DMS 273 (cell line): ENCODE measurements around the gene ZNF841.
A peak's percentile ranks its signal among the peaks of the same experiment; 100 is the strongest.
"Not testable (repeated sequence)": the region's sequence is repeated elsewhere in the genome, so short reads cannot be mapped to it uniquely, and the experiment has no call there.

Experiments used
- DNase-seq: peaks from one replicate; lab custom pipeline; 2025; ENCODE audit not compliant: unreplicated experiment; lab: John Stamatoyannopoulos, UW

ZNF841 gene

DNA sequence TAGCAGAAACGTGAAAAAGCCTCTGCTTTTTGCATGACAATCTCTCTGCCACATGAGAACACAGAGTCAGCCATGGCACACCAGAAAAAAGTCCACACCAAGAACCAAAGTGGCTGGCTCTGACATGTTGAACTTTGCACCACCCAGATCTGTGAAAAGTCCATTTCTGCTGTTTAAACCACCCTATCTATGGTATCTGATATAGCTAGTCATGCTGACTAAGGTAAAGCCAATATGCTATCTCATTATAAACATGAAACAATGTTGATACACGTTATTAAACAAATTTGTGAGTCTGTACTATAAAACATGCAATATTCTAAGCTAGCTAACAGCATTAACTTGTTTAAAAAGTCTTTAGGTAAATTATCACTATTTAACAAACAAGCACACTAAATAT is 25.9 kb downstream of the ZNF841 start:
- DNase-seq = no peak

DNA sequence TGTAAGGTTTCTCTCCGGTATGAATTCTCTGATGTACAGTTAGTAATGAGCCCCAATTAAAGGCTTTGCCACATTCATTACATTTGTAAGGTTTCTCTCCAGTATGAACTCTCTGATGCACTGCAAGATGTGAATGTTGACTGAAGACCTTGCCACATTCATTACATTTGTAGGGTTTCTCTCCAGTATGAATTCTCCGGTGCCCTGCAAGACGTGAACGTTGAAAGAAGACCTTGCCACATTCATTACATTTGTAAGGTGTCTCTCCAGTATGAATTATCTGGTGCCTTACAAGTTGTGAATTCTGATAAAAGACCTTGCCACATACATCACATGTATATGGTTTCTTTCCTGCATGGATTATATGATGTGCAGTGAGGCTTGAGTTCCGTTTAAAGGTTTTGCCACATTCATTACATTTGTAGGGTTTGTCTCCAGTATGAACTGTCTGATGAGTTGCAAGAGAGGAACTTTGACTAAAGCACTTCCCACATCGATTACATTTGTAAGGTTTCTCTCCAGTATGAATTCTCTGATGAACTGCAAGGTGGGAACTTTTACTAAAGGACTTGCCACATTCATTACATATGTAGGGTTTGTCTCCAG is 29.2 kb downstream of the ZNF841 start:
- no peak for DNase-seq

DNA sequence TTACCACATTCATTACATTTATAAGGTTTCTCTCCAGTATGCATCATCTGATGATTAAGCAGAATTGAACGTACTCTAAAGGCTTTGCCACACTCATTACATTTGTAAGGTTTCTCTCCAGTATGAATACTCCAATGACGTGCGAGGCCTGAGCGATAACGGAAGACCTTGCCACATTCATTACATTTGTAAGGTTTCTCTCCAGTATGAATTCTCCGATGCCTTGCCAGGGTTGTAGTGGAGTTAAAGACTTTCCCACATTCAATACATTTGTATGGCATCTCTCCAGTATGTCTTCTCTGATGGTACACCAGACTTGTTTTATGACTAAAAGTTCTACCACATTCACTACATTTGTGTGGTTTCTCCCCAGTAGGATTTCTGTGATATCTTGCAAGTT is 30.2 kb downstream of the ZNF841 start:
- no peak for DNase-seq

DNA sequence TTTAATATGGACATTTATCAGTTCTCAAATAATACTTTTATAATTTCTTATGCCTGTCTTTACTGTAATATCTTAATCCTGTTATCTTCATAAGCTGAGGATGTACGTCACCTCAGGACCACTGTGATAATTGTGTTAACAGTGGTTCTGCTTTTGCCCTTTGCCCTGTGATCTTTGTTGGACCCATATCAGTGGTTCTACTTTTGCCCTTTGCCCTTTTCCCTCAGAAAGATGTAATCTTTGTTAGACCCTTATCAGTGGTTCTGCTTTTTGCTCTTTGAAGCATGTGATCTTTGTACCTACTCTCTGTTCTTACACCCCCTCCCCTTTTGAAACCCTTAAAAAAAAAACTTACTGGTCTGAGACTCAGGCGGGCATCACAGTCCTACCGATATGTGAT is 39.1 kb downstream of the ZNF841 start:
- DNase-seq = not testable (repeated sequence)

DNA sequence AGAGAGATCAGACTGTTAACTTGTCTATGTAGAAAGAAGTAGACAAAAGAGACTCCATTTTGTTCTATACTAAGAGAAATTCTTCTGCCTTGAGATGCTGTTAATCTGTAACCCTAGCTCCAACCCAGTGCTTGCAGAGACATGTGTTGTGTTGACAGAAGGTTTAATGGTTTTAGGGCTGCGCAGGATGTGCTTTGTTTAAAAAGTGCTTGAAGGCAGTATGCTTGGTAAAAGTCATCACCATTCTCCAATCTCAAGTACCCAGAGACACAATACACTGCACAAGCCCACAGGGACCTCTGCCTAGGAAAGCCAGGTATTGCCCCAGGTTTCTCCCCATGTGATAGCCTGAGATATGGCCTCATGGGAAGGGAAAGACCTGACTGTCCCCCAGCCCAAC is 43.8 kb downstream of the ZNF841 start:
- not testable (repeated sequence) for DNase-seq

DNA sequence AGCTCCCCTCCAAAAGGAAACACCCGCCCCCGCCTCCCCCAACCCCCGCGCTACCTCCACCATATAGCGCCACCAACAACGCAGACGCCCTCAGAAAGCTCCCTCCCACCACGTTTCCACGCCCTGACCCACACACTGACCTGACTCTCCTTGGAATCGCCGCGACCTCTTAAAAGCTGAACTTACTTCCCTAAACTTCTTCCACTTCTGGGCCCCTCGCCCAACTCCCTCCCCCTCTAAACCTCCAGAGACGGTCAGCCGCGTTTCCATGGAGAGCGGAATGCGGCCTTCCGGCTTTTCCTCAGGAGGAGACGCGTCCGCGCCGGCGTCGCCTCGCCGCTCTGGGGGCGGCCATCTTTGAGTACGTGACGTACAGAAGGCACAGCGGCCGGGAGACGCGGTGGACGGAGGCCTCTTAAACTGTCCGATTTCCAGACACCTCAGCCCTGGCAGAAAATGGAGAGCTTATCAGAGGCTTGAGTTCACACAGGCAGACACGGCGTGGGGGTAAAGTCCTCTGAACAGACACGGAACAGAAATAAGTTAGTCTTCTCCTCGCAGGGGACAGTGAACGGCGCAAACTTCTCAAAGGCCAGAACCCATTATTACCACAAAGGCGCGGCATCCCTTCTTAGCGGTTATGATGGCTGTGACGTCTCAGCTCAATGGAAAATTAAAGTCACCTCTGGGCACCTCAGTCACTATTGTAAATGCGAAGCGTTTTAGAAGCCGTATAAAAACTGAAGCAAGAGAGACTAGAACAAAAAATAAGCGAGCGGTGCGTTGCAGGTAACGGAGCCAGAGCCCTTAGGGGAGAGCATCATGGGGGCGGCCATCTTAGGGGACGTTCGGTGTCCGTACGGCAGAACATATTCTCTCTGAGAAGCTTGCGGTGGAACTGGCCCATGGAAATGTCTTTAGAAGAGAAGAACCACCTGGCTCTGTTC is 46.7 kb downstream of the ZNF841 start, which contains the start of gene ZNF432:
ZNF432 (minus strand) TSS at position 284 of the 947 bp plus-strand sequence. CDS start 1,970 bp downstream, outside the sequence.
- DNase-seq = peak; percentile 97

DNA sequence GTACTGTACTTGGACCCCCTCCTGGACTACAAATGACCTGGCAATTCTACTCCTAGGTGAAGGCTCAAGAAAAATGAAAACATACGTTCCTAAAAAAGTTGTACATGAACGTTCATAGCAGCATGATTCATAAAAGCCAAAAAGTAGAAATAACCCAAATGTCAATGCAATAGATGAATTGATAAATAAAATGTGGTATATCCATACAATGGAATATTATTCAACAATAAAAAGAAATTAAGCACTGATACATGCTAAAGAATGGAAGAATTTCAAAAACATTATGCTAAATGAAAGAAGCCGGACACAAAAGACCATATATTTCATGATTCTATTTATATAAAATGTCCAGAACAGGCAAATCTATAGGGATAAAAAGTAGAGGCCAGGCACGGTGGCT is 56.4 kb downstream of the ZNF841 start:
- DNase-seq = no peak

DNA sequence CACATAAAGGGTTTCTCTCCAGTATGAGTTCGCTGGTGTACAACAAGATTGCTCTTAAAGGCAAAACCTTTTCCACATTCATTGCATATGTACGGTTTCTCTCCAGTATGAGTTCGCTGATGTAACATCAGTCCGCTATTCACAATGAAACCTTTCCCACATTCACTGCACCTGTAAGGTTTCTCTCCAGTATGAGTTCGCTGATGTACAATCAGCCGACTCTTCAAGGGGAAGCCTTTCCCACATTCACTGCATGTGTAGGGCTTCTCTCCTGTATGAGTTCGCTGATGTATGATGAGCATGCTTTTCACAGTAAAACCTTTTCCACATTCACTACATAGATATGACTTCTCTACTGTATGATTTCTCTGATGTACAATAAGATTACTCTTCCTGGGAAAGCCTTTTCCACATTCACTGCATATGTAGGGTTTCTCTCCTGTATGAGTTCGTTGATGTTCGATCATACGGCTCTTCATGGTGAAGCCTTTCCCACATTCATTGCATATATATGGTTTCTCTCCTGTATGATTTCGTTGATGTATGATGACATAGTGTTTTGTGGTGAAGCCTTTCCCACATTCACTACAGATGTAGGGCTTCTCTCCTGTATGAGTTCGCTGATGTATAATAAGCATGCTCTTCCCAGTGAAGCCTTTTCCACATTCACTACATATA is 61.4 kb downstream of the ZNF841 start:
- DNase-seq = peak; percentile 14

DNA sequence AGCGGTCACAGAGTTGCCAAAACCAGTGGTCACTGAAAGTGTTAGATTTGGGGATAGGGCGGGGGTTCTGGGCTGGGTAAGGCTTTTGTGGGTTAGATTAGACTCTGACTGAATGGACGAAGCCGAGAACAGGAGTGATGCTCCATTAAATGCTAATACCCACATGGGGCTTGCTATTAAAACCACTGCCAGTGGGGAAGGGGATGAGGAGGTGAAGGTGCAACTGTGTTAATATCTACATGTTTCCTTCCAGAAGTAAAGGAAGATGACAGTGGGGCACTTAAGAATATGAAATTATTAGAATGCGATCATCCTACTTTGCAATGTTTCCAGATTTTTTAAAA is 66.8 kb downstream of the ZNF841 start:
- peak; percentile 79 for DNase-seq

DNA sequence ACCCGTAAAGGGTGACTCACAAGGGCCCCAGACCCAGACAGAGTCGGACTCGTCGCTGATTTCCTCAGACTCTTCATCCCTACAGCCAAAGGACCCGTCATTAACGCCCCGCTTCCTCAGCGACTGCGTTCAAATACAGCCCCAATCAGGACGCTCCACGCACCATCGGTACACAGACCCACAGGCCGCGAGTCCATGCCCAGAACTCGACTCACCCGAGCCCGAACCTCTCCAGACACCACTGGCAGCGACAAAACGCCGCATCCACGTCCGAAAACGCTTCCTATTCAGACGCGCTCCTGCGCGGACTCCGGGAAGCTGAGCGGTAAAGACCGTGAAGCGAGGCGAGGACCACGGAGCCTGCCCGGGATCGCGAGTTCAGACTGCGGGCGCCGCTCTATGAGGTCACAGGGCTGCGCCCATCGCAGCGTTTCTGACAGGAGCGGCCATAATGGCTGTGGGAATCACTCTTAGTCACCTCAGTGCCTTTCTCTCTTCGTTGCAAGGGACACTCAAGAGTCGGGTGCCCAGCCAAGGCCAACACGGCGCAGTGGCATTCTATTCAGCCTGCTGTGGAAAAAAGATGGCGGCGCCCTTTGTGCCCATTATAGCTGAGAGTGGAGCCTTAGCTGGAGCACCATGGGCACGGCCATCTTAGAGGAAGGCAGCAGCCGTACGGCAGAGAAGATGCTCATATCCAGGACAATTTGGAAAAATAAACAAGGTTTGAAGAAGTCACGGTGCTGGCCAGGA is 67.4 kb downstream of the ZNF841 start, which contains the start of gene ZNF614:
ZNF614 (minus strand) TSS at position 353 of the 753 bp plus-strand sequence. CDS start 2,634 bp downstream, outside the sequence.
- DNase-seq = peak; percentile 93

DNA sequence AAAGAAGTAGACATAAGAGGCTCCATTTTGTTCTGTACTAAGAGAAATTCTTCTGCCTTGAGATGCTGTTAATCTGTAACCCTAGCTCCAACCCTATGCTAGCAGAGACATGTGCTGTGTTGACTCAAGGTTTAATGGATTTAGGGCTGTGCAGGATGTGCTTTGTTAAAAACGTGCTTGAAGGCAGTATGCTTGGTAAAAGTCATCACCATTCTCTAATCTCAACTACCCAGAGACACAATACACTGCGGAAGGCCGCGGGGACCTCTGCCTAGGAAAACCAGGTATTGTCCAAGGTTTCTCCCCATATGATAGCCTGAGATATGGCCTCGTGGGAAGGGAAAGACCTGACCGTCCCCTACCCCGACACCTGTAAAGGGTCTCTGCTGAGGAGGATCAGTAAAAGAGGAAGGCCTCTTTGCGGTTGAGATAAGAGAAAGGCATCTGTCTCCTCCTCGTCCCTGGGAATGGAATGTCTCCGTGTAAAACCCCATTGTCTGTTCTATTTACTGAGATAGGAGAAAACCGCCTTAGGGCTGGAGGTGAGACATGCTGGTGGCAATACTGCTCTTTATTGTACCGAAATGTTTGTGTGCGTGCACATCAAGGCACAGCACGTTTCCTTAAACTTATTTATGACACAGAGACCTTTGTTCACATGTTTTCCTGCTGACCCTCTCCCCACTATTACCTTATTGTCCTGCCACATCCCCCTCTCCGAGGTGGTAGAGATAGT is 69.1 kb downstream of the ZNF841 start:
- not testable (repeated sequence) for DNase-seq

DNA sequence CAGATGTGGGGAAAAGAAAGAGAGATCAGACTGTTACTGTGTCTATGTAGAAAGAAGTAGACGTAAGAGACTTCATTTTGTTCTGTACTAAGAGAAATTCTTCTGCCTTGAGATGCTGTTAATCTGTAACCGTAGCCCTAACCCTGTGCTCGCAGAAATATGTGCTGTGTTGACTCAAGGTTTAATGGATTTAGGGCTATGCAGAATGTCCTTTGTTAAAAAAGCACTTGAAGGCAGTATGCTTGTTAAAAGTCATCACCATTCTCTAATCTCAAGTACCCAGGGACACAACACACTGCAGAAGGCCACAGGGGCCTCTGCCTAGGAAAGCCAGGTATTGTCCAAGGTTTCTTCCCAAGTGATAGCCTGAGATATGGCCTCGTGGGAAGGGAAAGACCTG is 71.1 kb downstream of the ZNF841 start:
- not testable (repeated sequence) for DNase-seq

DNA sequence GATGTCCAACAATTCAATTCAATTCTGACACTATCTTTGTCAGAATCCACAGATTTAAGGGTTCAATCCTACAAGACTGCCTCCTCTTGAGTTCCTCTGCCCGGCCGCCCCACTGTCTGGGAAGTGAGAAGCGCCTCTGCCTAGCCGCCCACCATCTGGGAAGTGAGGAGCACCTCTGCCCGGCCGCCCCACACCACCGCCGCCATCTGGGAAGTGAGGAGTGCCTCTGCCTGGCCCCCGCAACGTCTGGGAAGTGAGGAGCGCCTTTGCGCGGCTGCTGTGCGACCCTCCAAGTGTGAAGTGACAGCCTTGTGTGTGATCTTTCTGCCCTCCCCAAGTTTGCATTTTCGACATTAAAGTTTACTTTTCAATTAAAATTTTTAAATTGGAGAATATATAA is 73.4 kb downstream of the ZNF841 start:
- DNase-seq = no peak

DNA sequence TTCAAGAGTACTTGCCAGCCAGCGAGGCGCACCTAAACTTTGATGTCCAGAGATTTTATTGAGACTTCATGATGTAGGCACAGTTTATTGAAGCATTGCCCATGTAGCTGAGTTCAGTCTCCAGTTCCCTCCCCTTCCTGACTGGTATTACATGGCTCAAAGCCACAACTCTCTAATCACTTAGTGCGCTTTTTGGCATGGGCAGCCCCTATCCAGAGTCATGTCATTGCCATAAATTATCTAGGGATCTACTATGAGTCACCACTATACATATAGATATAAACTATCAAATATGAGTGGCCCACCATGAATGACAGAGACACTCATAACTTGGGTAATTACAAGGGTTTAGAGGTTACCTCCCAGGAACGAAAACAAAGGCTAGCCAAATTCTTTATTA is 75.1 kb downstream of the ZNF841 start:
- no peak for DNase-seq
